HepG2 (cell line): ENCODE measurements around the gene LSM12. TPM values are rescaled to one million over a fixed set of nuclear protein-coding genes. Genes with fewer than 3 reads are reported as not detected.

Experiments
- ATAC-seq: fragments of 200-7000 bp; cut with Tn5 transposase; 3 replicates; pipeline ENCODE4 v1.9.1; 2020; ENCODE audit warnings: mild to moderate bottlenecking, moderate library complexity
- BruUV-seq: library from RNA; stranded (reverse); fragments of 400-500 nt; replicated peaks from 2 replicates; lab custom pipeline; 2021; lab: Mats Ljungman, UMichigan
- CTCF ChIA-PET: fragments of 300-600 bp; formaldehyde crosslinking; extraction: SDS; loops from one replicate; lab custom pipeline; 2021; ENCODE audit warnings: low total read pairs, inconsistent platforms, low intra/inter-chr PET ratio; lab: Yijun Ruan, JAX
- POLR2A ChIA-PET: fragments of 350-600 bp; sonication (Branson Sonifier 250); formaldehyde crosslinking; loops from one replicate; lab custom pipeline; 2020; ENCODE audit warnings: antibody characterized with exemption, inconsistent platforms; lab: Yijun Ruan, JAX
- DNase-seq: peaks from one replicate; pipeline ENCODE4 v3.0.0-alpha.2; 2015; ENCODE audit warnings: low spot score
- FAIRE-seq: peaks from 3 replicates; lab custom pipeline; 2011; peaks lifted over from hg19 to GRCh38; lab: Jason Lieb, UNC
- H2AFZ ChIP-seq: one replicate; pipeline ENCODE4 v1.6.1; 2011; ENCODE audit warnings: low read length, inconsistent platforms
- H3K27ac ChIP-seq: fragments of 300-600 bp; 3 replicates; pipeline ENCODE4 v1.8.0; 2011; ENCODE audit warnings: mixed run types, mild to moderate bottlenecking, mixed read lengths, low read length, inconsistent platforms; ENCODE audit not compliant: insufficient read depth; ENCODE audit errors: extremely low read length
- H3K27me3 ChIP-seq, 2 experiments: fragments of 200-600 bp in 1 of 2; 2 replicates in 1 of 2; 3 replicates in 1 of 2; pipeline versions ENCODE4 v1.6.0 to v1.8.0; 2011; ENCODE audit warnings: low read length in 2 of 2, mild to moderate bottlenecking in 2 of 2, moderate library complexity in 2 of 2, inconsistent platforms in 1 of 2; ENCODE audit not compliant: insufficient read depth in 2 of 2, control insufficient read depth in 1 of 2
- H3K36me3 ChIP-seq, 2 experiments: fragments of 200-600 bp in 1 of 2; replicated peaks in 1 of 2; 2 replicates in 1 of 2; 3 replicates in 1 of 2; pipeline versions ENCODE4 v1.5.1 to v1.8.0; 2011; ENCODE audit warnings: low read length in 2 of 2, inconsistent platforms in 1 of 2; ENCODE audit not compliant: insufficient read depth in 2 of 2, control insufficient read depth in 1 of 2
- H3K4me1 ChIP-seq: 2 replicates; pipeline ENCODE4 v1.5.1; 2012; ENCODE audit warnings: low read length, inconsistent platforms; ENCODE audit not compliant: insufficient read depth
- H3K4me2 ChIP-seq: 2 replicates; pipeline ENCODE4 v1.6.0; 2011; ENCODE audit warnings: low read depth, low read length, inconsistent platforms
- H3K4me3 ChIP-seq, 3 experiments: fragments of 200-600 bp in 1 of 3; sonication (generic), shearing (Covaris generic) in 1 of 3; replicated peaks in 1 of 3; 2 replicates each; pipeline ENCODE4 v1.5.1; 2011 to 2016; ENCODE audit warnings: low read length in 3 of 3, inconsistent platforms in 2 of 3, low read depth in 2 of 3, mild to moderate bottlenecking in 2 of 3, control low read depth in 1 of 3, mixed read lengths in 1 of 3; ENCODE audit not compliant: insufficient read depth in 1 of 3
- H3K79me2 ChIP-seq: one replicate; pipeline ENCODE4 v1.6.1; 2011; ENCODE audit warnings: low read length, inconsistent platforms; ENCODE audit not compliant: insufficient read depth
- H3K9ac ChIP-seq: 2 replicates; pipeline ENCODE4 v1.6.0; 2011; ENCODE audit warnings: mild to moderate bottlenecking, low read depth, low read length, inconsistent platforms; ENCODE audit not compliant: insufficient read depth
- H3K9me3 ChIP-seq: 2 replicates; pipeline ENCODE4 v1.5.1; 2012; ENCODE audit warnings: mild to moderate bottlenecking, low read length
- H4K20me1 ChIP-seq: 2 replicates; pipeline ENCODE4 v1.6.0; 2011; ENCODE audit warnings: inconsistent platforms, mild to moderate bottlenecking, low read length, moderate library complexity; ENCODE audit not compliant: insufficient read depth
- ATF2 ChIP-seq: sonication (generic); formaldehyde crosslinking; IDR thresholded peaks from 2 replicates; pipeline ENCODE4 v1.4.0; 2020; ENCODE audit warnings: missing genetic modification reagents
- EHMT2 ChIP-seq: fragments of 200-600 bp; sonication (generic); IDR thresholded peaks from 2 replicates; pipeline ENCODE4 v1.7.0; 2017; ENCODE audit warnings: antibody characterized with exemption, low read depth, low read length, borderline replicate concordance
- KAT8 ChIP-seq: IDR thresholded peaks from 2 replicates; pipeline ENCODE4 v1.6.1; 2016; ENCODE audit warnings: missing genetic modification reagents, missing compliant biosample characterization
- REXO4 ChIP-seq: sonication (generic); formaldehyde crosslinking; IDR thresholded peaks from 2 replicates; pipeline ENCODE4 v1.8.0; 2022; ENCODE audit warnings: missing genetic modification reagents, mild to moderate bottlenecking, borderline replicate concordance
- XBP1 ChIP-seq: sonication (generic); formaldehyde crosslinking; IDR thresholded peaks from 2 replicates; pipeline ENCODE4 v1.5.0; 2020; ENCODE audit warnings: missing genetic modification reagents
- ZFX ChIP-seq: sonication (generic); formaldehyde crosslinking; IDR thresholded peaks from 2 replicates; pipeline ENCODE4 v1.4.0; 2020; ENCODE audit warnings: mild to moderate bottlenecking, low read depth, missing genetic modification reagents, moderate library complexity
- ZMYM3 ChIP-seq: sonication (generic); formaldehyde crosslinking; IDR thresholded peaks from 2 replicates; pipeline ENCODE4 v1.5.1; 2020; ENCODE audit warnings: mild to moderate bottlenecking, missing genetic modification reagents
- WGBS: methylation state at CpG from one replicate; pipeline ENCODE4 v1.1.6; 2017; ENCODE audit warnings: low lambda C conversion rate; 5-methylcytosine and 5-hydroxymethylcytosine counted together
- in situ Hi-C: cut with HindIII; loops from 2 replicates; pipeline ENCODE4 v1.10.0; 2017; ENCODE audit warnings: low pct_unique_long_range_greater_than_20kb; ENCODE audit not compliant: extremely low pct_ligation_motif_present
- intact Hi-C: fragments of 100-400 bp; cut with micrococcal nuclease; formaldehyde crosslinking; loops from one replicate; pipeline ENCODE4 v1.10.0; 2022; ENCODE audit not compliant: unreplicated experiment
- polyA plus RNA-seq, 8 experiments: library from polyadenylated mRNA; depleted of rRNA in 3 of 8; stranded (reverse) in 7 of 8; unstranded in 1 of 8; fragments of >200 nt; fragmentation: Illumina TruSeq in 4 of 8; extraction: Trizol in 4 of 8; gene quantifications; 2 replicates each; pipeline versions ENCODE4 v1.2.1 to v1.2.3, GENCODE V29; 2011 to 2016; ENCODE audit warnings: low read depth in 4 of 8, missing spikeins in 1 of 8, mixed read lengths in 1 of 8; ENCODE audit not compliant: insufficient read depth in 1 of 8
- total RNA-seq, 5 experiments: library from RNA; depleted of rRNA; stranded (reverse); fragments of >200 nt; fragmentation: Illumina TruSeq; extraction: Trizol; gene quantifications; 2 replicates each; pipeline ENCODE4 v1.2.3, GENCODE V29; 2016; ENCODE audit warnings: low read depth in 1 of 5
- TF ChIP-seq, protein P1 (sequence below): sonication (generic); formaldehyde crosslinking; IDR thresholded peaks from 2 replicates; pipeline ENCODE4 v1.5.1; 2020; ENCODE audit warnings: mild to moderate bottlenecking, missing genetic modification reagents, borderline replicate concordance
- TF ChIP-seq, protein P2 (sequence below): sonication (generic); formaldehyde crosslinking; conservative IDR thresholded peaks from 2 replicates; pipeline ENCODE4 v1.4.0; 2020; ENCODE audit warnings: mild to moderate bottlenecking, missing genetic modification reagents, moderate library complexity

LSM12 gene
- total and polyA plus RNA-seq, 2 of the 13 experiments (the other 11 are each of a cell fraction or from before 2014, with no cell fraction given): 52.8 to 55.7 TPM

DNA sequence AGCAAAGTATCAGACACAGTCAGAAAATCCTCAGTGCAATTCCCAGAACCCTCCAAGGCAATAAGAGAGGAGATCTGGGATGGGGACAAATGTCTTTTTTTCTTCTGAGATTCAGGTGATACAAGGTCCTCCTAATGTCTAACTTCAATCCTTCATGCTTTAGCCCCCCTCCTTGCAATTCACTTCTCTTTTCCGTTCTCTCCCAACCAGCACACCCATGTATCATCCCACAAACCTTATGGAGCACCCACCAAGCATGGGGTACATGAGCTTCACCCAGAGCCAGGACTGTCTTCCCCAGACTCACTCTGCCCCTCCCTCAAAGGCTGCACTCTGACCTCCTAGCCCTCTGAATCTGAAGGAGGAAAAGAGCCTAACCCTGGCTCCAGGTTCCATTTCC, 46.9 kb upstream of the LSM12 start (continued):
- TF ChIP-seq, protein P1, sequence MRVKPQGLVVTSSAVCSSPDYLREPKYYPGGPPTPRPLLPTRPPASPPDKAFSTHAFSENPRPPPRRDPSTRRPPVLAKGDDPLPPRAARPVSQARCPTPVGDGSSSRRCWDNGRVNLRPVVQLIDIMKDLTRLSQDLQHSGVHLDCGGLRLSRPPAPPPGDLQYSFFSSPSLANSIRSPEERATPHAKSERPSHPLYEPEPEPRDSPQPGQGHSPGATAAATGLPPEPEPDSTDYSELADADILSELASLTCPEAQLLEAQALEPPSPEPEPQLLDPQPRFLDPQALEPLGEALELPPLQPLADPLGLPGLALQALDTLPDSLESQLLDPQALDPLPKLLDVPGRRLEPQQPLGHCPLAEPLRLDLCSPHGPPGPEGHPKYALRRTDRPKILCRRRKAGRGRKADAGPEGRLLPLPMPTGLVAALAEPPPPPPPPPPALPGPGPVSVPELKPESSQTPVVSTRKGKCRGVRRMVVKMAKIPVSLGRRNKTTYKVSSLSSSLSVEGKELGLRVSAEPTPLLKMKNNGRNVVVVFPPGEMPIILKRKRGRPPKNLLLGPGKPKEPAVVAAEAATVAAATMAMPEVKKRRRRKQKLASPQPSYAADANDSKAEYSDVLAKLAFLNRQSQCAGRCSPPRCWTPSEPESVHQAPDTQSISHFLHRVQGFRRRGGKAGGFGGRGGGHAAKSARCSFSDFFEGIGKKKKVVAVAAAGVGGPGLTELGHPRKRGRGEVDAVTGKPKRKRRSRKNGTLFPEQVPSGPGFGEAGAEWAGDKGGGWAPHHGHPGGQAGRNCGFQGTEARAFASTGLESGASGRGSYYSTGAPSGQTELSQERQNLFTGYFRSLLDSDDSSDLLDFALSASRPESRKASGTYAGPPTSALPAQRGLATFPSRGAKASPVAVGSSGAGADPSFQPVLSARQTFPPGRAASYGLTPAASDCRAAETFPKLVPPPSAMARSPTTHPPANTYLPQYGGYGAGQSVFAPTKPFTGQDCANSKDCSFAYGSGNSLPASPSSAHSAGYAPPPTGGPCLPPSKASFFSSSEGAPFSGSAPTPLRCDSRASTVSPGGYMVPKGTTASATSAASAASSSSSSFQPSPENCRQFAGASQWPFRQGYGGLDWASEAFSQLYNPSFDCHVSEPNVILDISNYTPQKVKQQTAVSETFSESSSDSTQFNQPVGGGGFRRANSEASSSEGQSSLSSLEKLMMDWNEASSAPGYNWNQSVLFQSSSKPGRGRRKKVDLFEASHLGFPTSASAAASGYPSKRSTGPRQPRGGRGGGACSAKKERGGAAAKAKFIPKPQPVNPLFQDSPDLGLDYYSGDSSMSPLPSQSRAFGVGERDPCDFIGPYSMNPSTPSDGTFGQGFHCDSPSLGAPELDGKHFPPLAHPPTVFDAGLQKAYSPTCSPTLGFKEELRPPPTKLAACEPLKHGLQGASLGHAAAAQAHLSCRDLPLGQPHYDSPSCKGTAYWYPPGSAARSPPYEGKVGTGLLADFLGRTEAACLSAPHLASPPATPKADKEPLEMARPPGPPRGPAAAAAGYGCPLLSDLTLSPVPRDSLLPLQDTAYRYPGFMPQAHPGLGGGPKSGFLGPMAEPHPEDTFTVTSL (CRISPR knock-in tag): no peak

DNA sequence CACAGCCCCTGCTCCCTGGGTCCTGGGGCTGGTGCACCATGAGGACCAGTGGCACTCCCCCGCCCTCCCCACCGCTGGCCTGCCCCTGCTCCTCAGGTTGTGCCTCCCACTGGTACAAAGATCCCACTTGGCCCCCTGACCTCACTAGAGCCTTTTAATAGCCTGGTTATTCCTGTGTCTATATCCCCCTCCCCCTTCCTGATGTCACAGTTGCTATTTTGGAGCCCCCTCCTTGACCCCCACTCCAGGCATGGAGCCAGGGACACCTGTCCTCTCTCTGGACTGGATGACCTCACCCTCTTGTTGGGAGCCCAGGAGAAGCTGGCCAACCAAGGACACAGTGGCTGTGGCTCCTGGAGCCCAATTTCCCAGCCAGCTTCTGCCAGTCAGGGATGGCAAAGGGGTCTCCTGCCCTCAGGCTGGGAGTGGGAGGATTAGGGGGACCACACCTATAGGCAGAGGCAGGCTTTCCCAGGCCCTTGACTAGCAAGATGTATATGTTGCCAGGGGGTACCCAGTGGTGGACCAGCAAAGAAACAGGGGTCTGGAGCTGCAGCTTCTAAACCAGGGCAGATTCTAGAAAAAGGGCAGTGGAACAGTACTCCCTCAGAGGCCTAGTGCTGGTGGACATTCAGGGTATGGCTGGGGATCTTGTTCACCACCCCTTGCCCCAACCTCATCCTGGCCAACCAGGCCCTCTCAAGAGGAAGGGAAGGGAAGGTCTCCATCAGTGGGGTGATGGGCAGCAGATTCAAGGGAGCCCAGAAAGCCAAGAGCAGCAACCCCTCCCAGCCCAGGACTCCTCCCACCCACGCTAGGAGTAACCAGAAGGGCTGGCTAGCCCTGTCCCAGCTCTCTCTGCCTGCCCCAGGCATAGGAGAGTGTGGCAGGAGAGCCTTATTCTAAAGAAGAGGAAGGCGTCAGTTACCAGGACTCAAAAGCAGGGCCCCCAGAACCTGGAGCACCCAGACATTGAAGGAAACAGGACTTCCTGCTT, 46.1 kb upstream of the LSM12 start:
- peaks cover 0 to 1% of the 10 kb centered on the region in 2 experiments; a peak in 2 of 5 replicates for H3K36me3 ChIP-seq
- ATAC-seq: no peak
- peak overlapping the region in 1 of 3 experiments; percentile 86; a peak in 1 of 6 replicates for H3K4me3 ChIP-seq
- no peaks in the 10 kb centered on the region for H3K9me3 ChIP-seq
- POLR2A ChIA-PET: interaction anchor here (1.0 to 6.2 kb wide), 9 partner anchors 10 to 86 kb away, joined by 3 to 83 read pairs (median 4); partner anchors contain the start of genes G6PC3, HDAC5 and TMUB2
- peaks cover 83% of the 10 kb centered on the region for H3K4me1 ChIP-seq
- in situ Hi-C loops (no loop called here), intact Hi-C loops (no loop called here)
- H4K20me1 ChIP-seq: peaks cover 9% of the 10 kb centered on the region; the same call in 1 of the 2 replicates
- peak overlapping the region; percentile 64 for H3K4me2 ChIP-seq
- peak overlapping the region; percentile 10 for H3K27ac ChIP-seq
- CTCF ChIA-PET: interaction anchor here (1.3 kb wide), 1 partner anchor 17 kb away, joined by 3 read pairs; no protein-coding TSS in a partner anchor
- H3K27me3 ChIP-seq: no peaks in the 10 kb centered on the region
- peaks cover 29% of the 10 kb centered on the region for H3K79me2 ChIP-seq
- DNase-seq: peak; percentile 60
- H2AFZ ChIP-seq: no peak overlapping the region
- no TSS peak for BruUV-seq
- H3K9ac ChIP-seq: no peak overlapping the region; the same call in 1 of the 2 replicates
- WGBS: 58% methylated on average over 4 of the region's 4 CpGs
- FAIRE-seq: no peak
- no peak for TF ChIP-seq REXO4
- TF ChIP-seq, protein P2, sequence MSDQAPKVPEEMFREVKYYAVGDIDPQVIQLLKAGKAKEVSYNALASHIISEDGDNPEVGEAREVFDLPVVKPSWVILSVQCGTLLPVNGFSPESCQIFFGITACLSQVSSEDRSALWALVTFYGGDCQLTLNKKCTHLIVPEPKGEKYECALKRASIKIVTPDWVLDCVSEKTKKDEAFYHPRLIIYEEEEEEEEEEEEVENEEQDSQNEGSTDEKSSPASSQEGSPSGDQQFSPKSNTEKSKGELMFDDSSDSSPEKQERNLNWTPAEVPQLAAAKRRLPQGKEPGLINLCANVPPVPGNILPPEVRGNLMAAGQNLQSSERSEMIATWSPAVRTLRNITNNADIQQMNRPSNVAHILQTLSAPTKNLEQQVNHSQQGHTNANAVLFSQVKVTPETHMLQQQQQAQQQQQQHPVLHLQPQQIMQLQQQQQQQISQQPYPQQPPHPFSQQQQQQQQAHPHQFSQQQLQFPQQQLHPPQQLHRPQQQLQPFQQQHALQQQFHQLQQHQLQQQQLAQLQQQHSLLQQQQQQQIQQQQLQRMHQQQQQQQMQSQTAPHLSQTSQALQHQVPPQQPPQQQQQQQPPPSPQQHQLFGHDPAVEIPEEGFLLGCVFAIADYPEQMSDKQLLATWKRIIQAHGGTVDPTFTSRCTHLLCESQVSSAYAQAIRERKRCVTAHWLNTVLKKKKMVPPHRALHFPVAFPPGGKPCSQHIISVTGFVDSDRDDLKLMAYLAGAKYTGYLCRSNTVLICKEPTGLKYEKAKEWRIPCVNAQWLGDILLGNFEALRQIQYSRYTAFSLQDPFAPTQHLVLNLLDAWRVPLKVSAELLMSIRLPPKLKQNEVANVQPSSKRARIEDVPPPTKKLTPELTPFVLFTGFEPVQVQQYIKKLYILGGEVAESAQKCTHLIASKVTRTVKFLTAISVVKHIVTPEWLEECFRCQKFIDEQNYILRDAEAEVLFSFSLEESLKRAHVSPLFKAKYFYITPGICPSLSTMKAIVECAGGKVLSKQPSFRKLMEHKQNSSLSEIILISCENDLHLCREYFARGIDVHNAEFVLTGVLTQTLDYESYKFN (CRISPR knock-in tag): peak; percentile 66
- peak; percentile 65; the same call in 1 of the 2 replicates for TF ChIP-seq ATF2 (CRISPR knock-in tag)
- TF ChIP-seq ZMYM3 (CRISPR knock-in tag): no peak
- no peak for TF ChIP-seq EHMT2
- TF ChIP-seq XBP1 (CRISPR knock-in tag): no peak
- no peak for TF ChIP-seq KAT8
- peak; percentile 32; the same call in 1 of the 2 replicates for TF ChIP-seq ZFX (CRISPR knock-in tag)
